K562 (cell line): ENCODE data around the gene RACK1.
A peak's percentile ranks its signal among the peaks of the same experiment; 100 is the strongest.

Source experiments
- MECOM ChIP-seq: fragments of 250-450 bp; sonication (Bioruptor Pico); IDR thresholded peaks from 2 replicates; pipeline ENCODE4 v1.8.0; 2022; ENCODE audit warnings: inconsistent platforms
- POLR2A ChIP-seq: fragments of 450-650 bp; conservative IDR thresholded peaks from 2 replicates; pipeline ENCODE4 v1.6.1; 2016
- SETDB1 ChIP-seq: IDR thresholded peaks from one replicate; pipeline ENCODE4 v1.6.1; 2012; ENCODE audit warnings: low read length, control low read depth, inconsistent platforms
- SRF ChIP-seq, 2 experiments: fragments of 250-450, 450-650 bp in 1 of 2; sonication (Bioruptor Pico) in 1 of 2; sonication (generic) in 1 of 2; formaldehyde crosslinking; IDR thresholded peaks; 2 replicates each; pipeline versions ENCODE4 v1.5.0 to v1.5.1; 2020 to 2022; ENCODE audit warnings: mild to moderate bottlenecking in 1 of 2, missing genetic modification reagents in 1 of 2
- STAT6 ChIP-seq: sonication (generic); formaldehyde crosslinking; IDR thresholded peaks from 2 replicates; pipeline ENCODE4 v1.8.1; 2023; ENCODE audit warnings: mild to moderate bottlenecking, missing genetic modification reagents
- ZNF263 ChIP-seq: sonication (generic); formaldehyde crosslinking; IDR thresholded peaks from 2 replicates; pipeline ENCODE4 v1.8.0; 2022; ENCODE audit warnings: mild to moderate bottlenecking, missing genetic modification reagents, borderline replicate concordance

GRCh38 chr5:181191526-181192336 is 52.0 kb downstream of the RACK1 start:
- TF ChIP-seq SRF (CRISPR knock-in tag; IDR thresholded peaks at IDR 0.05) (no peak; a peak in 1 of 4 replicates), ZNF263 (CRISPR knock-in tag) (peak; percentile 95), MECOM (CRISPR knock-in tag) (no peak), SETDB1 (no peak), STAT6 (CRISPR knock-in tag) (no peak), POLR2A (peak; percentile 74)
